Prostate gland (tissue), 2 donors: ENCODE data around the gene TBCE. TPM values are rescaled to one million over a fixed set of nuclear protein-coding genes. Genes with fewer than 3 reads are reported as not detected.

Experiments used
- DNase-seq: peaks from one replicate; pipeline ENCODE4 v3.0.0-alpha.2; 2019; ENCODE audit warnings: low spot score
- H3K27ac ChIP-seq, 2 donors: fragments of 200-600 bp; sonication (generic); 2 replicates each; pipeline ENCODE4 v1.5.1; 2017 to 2019
- H3K27me3 ChIP-seq: fragments of 200-600 bp; sonication (generic); replicated peaks from 2 replicates; pipeline ENCODE4 v1.5.1; 2019; ENCODE audit not compliant: insufficient read depth
- H3K36me3 ChIP-seq, 2 donors: fragments of 200-600 bp; sonication (generic); 1 replicate in 1 of 2; 2 replicates in 1 of 2; pipeline versions ENCODE4 v1.5.1 to v1.8.1; 2017 to 2019
- H3K4me1 ChIP-seq: fragments of 200-600 bp; sonication (generic); replicated peaks from 2 replicates; pipeline ENCODE4 v1.5.1; 2019
- H3K4me3 ChIP-seq, 2 donors: fragments of 200-600 bp; sonication (generic); 2 replicates each; pipeline ENCODE4 v1.5.1; 2017 to 2019
- H3K9me3 ChIP-seq: fragments of 200-600 bp; sonication (generic); 2 replicates; pipeline ENCODE4 v1.5.1; 2017
- POLR2A ChIP-seq: fragments of 450-650 bp; IDR thresholded peaks from one replicate; pipeline ENCODE4 v1.6.1; 2016; ENCODE audit warnings: antibody characterized with exemption, mild to moderate bottlenecking
- POLR2AphosphoS5 ChIP-seq: sonication (generic); formaldehyde crosslinking; IDR thresholded peaks from one replicate; pipeline ENCODE4 v1.6.1; 2017; ENCODE audit warnings: antibody characterized with exemption
- WGBS: methylation state at CpG from one replicate; pipeline ENCODE4 v1.1.5; 2018; 5-methylcytosine and 5-hydroxymethylcytosine counted together
- intact Hi-C: fragments of 100-400 bp; cut with DNase I; formaldehyde crosslinking; loops from one replicate; pipeline ENCODE4 v1.14.2; 2022
- total RNA-seq, 2 donors: library from RNA; depleted of rRNA; stranded (reverse); fragments of >200 nt; gene quantifications; one replicate each; pipeline ENCODE4 v1.1.0, GENCODE V29; 2016
- TF ChIP-seq, protein P1 (sequence below), 4 experiments: fragments of 200-600 bp in 2 of 4; fragments of 450-650 bp in 2 of 4; sonication (generic) in 2 of 4; IDR thresholded peaks; 1 replicate in 3 of 4; 2 replicates in 1 of 4; pipeline ENCODE4 v1.5.1; 2016 to 2019; ENCODE audit warnings: antibody characterized with exemption in 4 of 4, mild to moderate bottlenecking in 2 of 4, moderate library complexity in 2 of 4

Gene TBCE, protein sequence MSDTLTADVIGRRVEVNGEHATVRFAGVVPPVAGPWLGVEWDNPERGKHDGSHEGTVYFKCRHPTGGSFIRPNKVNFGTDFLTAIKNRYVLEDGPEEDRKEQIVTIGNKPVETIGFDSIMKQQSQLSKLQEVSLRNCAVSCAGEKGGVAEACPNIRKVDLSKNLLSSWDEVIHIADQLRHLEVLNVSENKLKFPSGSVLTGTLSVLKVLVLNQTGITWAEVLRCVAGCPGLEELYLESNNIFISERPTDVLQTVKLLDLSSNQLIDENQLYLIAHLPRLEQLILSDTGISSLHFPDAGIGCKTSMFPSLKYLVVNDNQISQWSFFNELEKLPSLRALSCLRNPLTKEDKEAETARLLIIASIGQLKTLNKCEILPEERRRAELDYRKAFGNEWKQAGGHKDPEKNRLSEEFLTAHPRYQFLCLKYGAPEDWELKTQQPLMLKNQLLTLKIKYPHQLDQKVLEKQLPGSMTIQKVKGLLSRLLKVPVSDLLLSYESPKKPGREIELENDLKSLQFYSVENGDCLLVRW
- 10 to 100 TPM; 24.2 to 25.0 TPM for total RNA-seq

DNA sequence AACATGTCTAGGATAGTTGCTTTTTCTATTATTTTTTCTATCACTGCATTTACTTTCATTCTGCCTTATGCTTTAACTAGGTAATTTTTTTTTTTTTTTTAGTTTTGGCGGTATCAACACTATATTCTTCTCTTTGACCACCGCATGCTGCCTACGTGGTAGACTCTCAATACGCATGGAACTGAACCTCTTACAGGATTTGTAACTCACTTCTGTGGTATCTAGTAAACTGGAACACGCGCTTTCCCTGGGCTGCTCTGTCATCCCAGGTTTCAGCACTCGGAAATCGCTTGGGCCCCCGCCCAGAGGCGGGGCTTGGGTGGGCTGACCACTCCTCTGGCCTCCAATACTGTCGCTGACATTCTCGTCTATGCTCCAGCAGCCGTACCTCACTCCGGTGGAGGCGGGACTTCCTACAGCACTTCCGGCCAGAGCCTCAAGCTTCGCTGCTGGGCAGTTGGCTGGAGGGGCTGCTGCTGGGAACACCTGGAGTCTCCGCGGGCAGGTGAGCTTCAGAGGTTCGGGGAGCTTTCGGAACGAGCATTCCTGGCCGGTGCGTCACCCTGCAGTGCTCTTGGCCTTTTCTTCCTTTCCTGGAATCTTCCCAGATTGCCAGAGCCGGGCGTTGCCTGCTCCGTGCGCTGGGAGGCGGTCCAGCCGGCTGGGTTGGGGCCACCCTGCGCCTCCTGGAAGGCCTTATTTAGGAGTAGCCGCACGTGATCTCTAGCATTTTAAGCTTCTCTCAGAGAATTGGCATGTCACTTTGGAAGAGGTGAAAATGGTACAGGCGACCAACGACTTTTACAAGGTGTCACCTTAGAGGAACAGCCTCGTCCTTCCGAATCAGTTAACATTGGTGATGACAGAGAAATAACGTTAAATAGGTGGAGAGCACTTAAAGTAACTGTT is at the start of gene TBCE:
Gene TBCE (plus strand): TSS at position 428 of the 909 bp plus-strand sequence. CDS start 12,623 bp downstream, outside the sequence.
- intact Hi-C loops, result no loop called here
- H3K4me3 ChIP-seq, result peak within 1 kb of the TSS; percentile 40 to 60
- no peaks in the 10 kb centered on the region for H3K9me3 ChIP-seq
- no peaks in the 10 kb centered on the region for H3K4me1 ChIP-seq
- no peaks in the 10 kb centered on the region for H3K36me3 ChIP-seq
- H3K27me3 ChIP-seq, result no peaks in the 10 kb centered on the region
- WGBS, result under 1% methylated on average over 38 of the region's 38 CpGs
- peak within 1 kb of the TSS; percentile 61 to 83 for H3K27ac ChIP-seq
- DNase-seq, result peak; percentile 98
- peak; percentile 83 for TF ChIP-seq POLR2A
- peak; percentile 95 for TF ChIP-seq POLR2AphosphoS5
- TF ChIP-seq, protein P1, sequence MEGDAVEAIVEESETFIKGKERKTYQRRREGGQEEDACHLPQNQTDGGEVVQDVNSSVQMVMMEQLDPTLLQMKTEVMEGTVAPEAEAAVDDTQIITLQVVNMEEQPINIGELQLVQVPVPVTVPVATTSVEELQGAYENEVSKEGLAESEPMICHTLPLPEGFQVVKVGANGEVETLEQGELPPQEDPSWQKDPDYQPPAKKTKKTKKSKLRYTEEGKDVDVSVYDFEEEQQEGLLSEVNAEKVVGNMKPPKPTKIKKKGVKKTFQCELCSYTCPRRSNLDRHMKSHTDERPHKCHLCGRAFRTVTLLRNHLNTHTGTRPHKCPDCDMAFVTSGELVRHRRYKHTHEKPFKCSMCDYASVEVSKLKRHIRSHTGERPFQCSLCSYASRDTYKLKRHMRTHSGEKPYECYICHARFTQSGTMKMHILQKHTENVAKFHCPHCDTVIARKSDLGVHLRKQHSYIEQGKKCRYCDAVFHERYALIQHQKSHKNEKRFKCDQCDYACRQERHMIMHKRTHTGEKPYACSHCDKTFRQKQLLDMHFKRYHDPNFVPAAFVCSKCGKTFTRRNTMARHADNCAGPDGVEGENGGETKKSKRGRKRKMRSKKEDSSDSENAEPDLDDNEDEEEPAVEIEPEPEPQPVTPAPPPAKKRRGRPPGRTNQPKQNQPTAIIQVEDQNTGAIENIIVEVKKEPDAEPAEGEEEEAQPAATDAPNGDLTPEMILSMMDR (IDR thresholded peaks at IDR 0.05), result peak in 1 of 4 experiments; percentile 30

DNA sequence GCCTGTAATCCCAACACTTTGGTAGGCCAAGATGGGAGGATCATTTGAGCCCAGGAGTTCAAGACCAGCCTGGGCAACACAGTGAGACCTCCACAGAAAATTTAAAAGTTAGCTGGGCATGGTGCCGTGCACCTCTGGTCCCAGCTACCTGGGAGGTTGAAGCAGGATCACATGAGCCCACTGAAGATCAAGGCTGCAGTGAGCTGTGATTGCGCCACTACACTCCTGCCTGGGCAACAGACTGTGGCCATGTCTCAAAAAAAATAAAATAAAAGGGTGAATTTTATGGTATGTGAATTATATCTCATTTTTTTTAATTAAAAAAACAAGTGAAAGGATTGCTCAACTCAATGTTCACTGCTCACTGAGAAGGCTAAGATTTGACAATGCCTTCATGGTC is 48.0 kb upstream of the TBCE start:
- peaks cover 3% of the 10 kb centered on the region for H3K4me1 ChIP-seq

DNA sequence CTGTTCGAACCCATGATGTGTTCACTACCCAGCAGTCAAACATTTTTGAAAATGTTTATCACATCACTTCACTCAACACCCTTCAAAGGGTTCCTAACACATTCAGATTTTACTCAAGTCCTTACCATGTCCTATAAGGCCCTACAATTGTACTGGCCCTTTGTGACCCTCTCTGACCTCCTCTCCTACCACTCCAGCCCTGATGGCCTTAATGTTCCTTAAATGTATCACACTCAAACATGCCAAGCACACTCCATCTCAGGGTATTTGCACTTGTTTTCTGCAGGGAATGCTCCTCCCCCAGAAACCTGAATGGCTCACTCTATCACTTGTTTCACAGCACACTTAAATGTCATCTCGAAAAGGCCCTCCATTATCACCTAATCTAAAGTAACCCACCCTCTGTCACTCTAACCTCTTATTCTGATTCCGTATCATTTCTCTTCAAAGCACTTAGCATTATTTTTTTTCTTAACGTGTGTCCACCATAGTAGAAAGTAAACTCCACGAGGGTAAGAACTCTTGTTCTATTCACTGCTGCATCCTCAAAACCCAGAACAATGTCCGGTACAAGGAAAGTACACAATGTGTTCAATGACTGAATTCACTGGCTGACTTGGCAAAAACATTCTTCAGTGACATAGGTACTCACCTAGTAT is 46.6 kb upstream of the TBCE start:
- no peak for DNase-seq
- H3K36me3 ChIP-seq, result no peaks in the 10 kb centered on the region
- WGBS, result 84% methylated on average over 6 of the region's 6 CpGs
- H3K4me3 ChIP-seq, result no peak overlapping the region
- H3K27me3 ChIP-seq, result no peaks in the 10 kb centered on the region
- H3K4me1 ChIP-seq, result peaks cover 3% of the 10 kb centered on the region
- no peak overlapping the region for H3K27ac ChIP-seq
- intact Hi-C loops, result no loop called here
- TF ChIP-seq, protein P1 (IDR thresholded peaks at IDR 0.05), result no peak
- TF ChIP-seq POLR2AphosphoS5 (no peak), POLR2A (no peak)
- H3K9me3 ChIP-seq, result no peaks in the 10 kb centered on the region

More for the DNA sequence above, 48.0 kb upstream of the TBCE start:
- no peak overlapping the region for H3K27ac ChIP-seq
- no peaks in the 10 kb centered on the region for H3K9me3 ChIP-seq
- no peak overlapping the region for H3K4me3 ChIP-seq
- WGBS, result 90% methylated on average over 2 of the region's 2 CpGs
- DNase-seq, result no peak
- H3K36me3 ChIP-seq, result no peaks in the 10 kb centered on the region
- TF ChIP-seq POLR2AphosphoS5 (no peak), POLR2A (no peak)
- TF ChIP-seq, protein P1 (IDR thresholded peaks at IDR 0.05), result no peak
- intact Hi-C loops, result no loop called here
- no peaks in the 10 kb centered on the region for H3K27me3 ChIP-seq

DNA sequence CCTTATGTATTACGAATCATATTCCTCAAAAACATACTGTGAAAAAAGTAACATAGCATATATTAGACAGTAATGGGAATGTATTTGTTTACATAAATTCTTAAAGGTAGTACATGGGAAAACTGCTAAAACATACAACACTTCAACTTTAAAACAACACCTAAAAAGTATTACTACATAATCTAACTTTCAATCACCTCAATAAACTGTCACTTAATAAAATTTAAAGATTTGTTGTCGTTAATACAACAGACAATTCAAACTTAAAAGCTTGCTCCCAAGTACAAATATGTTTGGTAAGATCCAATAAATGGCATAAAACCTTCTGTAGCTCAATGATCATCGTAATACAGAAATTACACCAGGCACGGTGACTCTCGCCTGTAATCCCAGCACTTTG is 42.9 kb upstream of the TBCE start:
- intact Hi-C loops, result no loop called here
- 66% methylated on average over 5 of the region's 5 CpGs for WGBS
- Histone ChIP-seq H3K27me3 (no peaks in the 10 kb centered on the region), H3K9me3 (no peaks in the 10 kb centered on the region), H3K4me1 (peaks cover 7% of the 10 kb centered on the region), H3K4me3 (no peak overlapping the region), H3K27ac (no peak overlapping the region), H3K36me3 (no peaks in the 10 kb centered on the region)
- TF ChIP-seq POLR2A (no peak), POLR2AphosphoS5 (no peak)
- TF ChIP-seq, protein P1 (IDR thresholded peaks at IDR 0.05), result no peak
- no peak for DNase-seq
